ENCODE data around the gene TLE6.

DNA sequence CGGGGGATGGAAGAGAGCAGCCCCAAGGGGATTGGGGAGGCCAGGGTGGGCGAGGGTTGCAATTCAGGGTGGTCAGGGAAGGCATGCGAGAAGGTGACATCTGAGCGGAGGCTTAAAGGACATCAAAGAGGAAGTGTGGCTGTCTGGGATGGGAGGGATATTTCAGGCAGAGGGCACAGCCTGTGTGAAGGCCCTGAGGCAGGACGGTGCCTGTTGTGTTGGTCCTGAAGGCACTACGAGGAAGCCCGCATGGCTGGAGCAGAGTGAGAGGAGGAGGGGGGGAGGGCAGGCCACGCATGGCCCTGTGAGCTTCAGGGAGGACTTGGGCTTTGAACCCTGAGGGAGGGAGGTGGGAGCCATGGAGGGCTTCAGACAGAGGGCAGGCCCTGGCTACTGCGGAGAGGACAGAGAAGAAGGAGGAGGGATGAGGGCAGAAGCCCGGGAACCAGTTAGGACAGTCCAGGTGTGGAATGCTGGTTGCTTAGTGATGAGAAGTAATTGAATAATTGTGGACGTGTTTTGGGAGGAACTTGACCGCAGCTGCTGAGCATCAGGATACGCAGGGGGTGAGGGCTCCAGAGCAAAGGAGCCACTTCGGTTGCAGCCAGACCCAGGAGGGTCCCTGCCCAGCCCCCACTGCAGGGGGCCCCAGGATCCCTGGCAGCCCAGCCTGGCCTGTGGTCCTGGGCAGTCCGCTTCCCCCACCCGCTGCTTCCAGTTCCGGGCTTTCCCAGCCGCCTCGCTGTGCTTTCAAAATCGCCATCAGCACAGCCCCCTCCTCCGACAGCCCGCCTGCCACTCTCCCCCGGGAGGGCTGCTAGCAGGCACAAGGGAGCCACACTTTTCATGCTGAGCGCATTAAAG is 6.2 kb downstream of the TLE6 start:
- no peak for TF ChIP-seq CTCF (IDR thresholded peaks at IDR 0.05; ENCODE audit: insufficient read depth, low read depth, low read length)
- peak; percentile 41 for TF ChIP-seq EZH2 (IDR thresholded peaks at IDR 0.05; ENCODE audit: insufficient read depth, low read length)

All from astrocyte (in vitro differentiated cells and primary cell).